NCI-H187 (cell line): ENCODE results near the gene HOATZ.

Experiments used
- DNase-seq, 2 experiments: peaks; one replicate each; lab custom pipeline; 2025; lab: John Stamatoyannopoulos, UW

Gene HOATZ

DNA sequence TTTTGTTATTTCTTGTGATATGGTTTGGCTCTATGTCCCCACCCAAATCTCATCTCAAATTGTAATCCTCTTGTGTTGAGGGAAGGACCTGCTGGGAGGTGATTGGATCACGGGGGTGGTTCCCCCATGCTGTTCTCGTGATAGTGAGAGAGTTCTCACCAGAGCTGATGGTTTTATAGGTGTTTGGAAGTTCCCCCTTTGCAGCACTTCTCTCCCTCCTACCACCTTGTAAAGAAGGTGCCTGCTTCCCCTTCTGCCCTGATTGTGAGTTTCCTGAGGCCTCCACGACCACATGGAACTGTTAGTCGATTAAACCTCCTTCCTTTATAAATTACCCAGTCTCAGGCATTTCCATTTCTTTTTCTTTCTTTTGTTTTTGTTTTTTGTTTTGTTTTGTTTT is 63.2 kb downstream of the HOATZ start:
- DNase-seq: no peak

GRCh38 chr11:111581341-111581740 is 66.8 kb downstream of the HOATZ start:
- DNase-seq: no peak

- no peak for DNase-seq
Measured at GRCh38 chr11:111582163-111582562, 67.6 kb downstream of the HOATZ start.

DNA sequence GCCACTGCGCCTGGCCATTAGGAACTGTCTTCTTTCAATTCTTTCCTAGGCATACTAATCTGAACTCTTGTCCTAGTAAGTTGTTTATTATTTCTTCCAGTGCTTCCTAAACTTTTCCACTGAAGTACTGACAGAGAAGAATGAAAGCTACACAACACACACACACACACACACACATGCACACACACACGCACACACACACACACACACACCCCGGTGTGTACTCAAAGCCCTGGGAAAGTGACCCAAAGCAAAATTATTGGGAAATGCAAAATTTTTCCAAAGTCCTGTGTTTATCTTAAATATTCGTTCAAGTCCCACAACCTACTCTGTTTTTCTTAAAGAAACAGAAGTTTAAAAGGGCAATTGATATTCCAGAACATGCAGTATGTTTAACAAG is 68.3 kb downstream of the HOATZ start:
- no peak for DNase-seq

GRCh38 chr11:111585371-111585770 is 70.8 kb downstream of the HOATZ start:
- DNase-seq: no peak

- no peak for DNase-seq
Measured at GRCh38 chr11:111586388-111586831, 71.8 kb downstream of the HOATZ start.
